Caco-2 (cell line): Measurements from ENCODE around the gene RFC1. TPM values are rescaled to one million over a fixed set of nuclear protein-coding genes. Genes with fewer than 3 reads are reported as not detected.
"Not testable (repeated sequence)": the region's sequence is repeated elsewhere in the genome, so short reads cannot be mapped to it uniquely, and the experiment has no call there.

Source experiments
- Bru-seq: library from RNA; stranded (reverse); fragments of 400-500 nt; gene quantifications from one replicate; lab custom pipeline; 2021; lab: Mats Ljungman, UMichigan
- BruChase-seq, 2 experiments: library from RNA; stranded (reverse); fragments of 400-500 nt; gene quantifications; one replicate each; lab custom pipeline; 2021; lab: Mats Ljungman, UMichigan
- BruUV-seq: library from RNA; stranded (reverse); fragments of 400-500 nt; replicated peaks from 2 replicates; lab custom pipeline; 2021; lab: Mats Ljungman, UMichigan
- CTCF ChIA-PET: fragments of 300-600 bp; sonication (Branson Sonifier 250); formaldehyde crosslinking; loops from one replicate; lab custom pipeline; 2022; ENCODE audit warnings: antibody characterized with exemption; lab: Charles Lee
- POLR2A ChIA-PET: fragments of 300-600 bp; sonication (Branson Sonifier 250); formaldehyde crosslinking; loops from one replicate; lab custom pipeline; 2022; ENCODE audit warnings: antibody characterized with exemption; lab: Charles Lee
- DNase-seq, 2 experiments: peaks; one replicate each; pipeline versions ENCODE4 v3.0.0 to v3.0.0-alpha.2; 2020 to 2022
- H3K27me3 ChIP-seq: replicated peaks from 2 replicates; pipeline ENCODE4 v1.6.0; 2011; ENCODE audit warnings: low read length; ENCODE audit not compliant: control insufficient read depth, insufficient read depth
- H3K36me3 ChIP-seq: 2 replicates; pipeline ENCODE4 v1.5.1; 2011; ENCODE audit warnings: low read length; ENCODE audit not compliant: control insufficient read depth, insufficient read depth
- H3K4me1 ChIP-seq: fragments of 250-450 bp; sonication (Bioruptor Pico); 2 replicates; pipeline ENCODE4 v1.5.1; 2020; ENCODE audit warnings: mild to moderate bottlenecking
- H3K4me3 ChIP-seq: 2 replicates; pipeline ENCODE4 v1.5.1; 2011; ENCODE audit warnings: low read depth, mild to moderate bottlenecking, control low read depth, low read length
- H3K9me3 ChIP-seq: fragments of 250-450 bp; sonication (Bioruptor Pico); 2 replicates; pipeline ENCODE4 v1.5.1; 2020; ENCODE audit warnings: mild to moderate bottlenecking, moderate library complexity
- H3K27ac Mint-ChIP-seq: one replicate; pipeline ENCODE4 v1.8.0; 2022; ENCODE audit warnings: mixed read lengths; ENCODE audit not compliant: unreplicated experiment
- H3K27me3 Mint-ChIP-seq: one replicate; pipeline ENCODE4 v1.8.0; 2022; ENCODE audit warnings: mixed read lengths; ENCODE audit not compliant: insufficient read depth, unreplicated experiment
- H3K36me3 Mint-ChIP-seq: one replicate; pipeline ENCODE4 v1.8.0; 2022; ENCODE audit warnings: mild to moderate bottlenecking, mixed read lengths; ENCODE audit not compliant: insufficient read depth, unreplicated experiment
- H3K4me1 Mint-ChIP-seq: one replicate; pipeline ENCODE4 v1.8.0; 2022; ENCODE audit warnings: low read depth, mixed read lengths; ENCODE audit not compliant: unreplicated experiment
- H3K4me3 Mint-ChIP-seq: one replicate; pipeline ENCODE4 v1.8.0; 2022; ENCODE audit warnings: mild to moderate bottlenecking, moderate library complexity, mixed read lengths; ENCODE audit not compliant: unreplicated experiment
- H3K9me3 Mint-ChIP-seq: one replicate; pipeline ENCODE4 v1.8.0; 2022; ENCODE audit warnings: mixed read lengths; ENCODE audit not compliant: unreplicated experiment
- intact Hi-C: fragments of 100-400 bp; cut with micrococcal nuclease; formaldehyde crosslinking; loops from one replicate; pipeline ENCODE4 v1.10.0; 2022; ENCODE audit not compliant: unreplicated experiment
- long read RNA-seq: library from polyadenylated mRNA; stranded (forward); transcript quantifications from one replicate; pipeline ENCODE4 v2.0.0, GENCODE V29; 2022
- total RNA-seq: library from RNA; stranded (reverse); gene quantifications from 2 replicates; pipeline ENCODE4 v1.2.3, GENCODE V29; 2022
- TF ChIP-seq, protein P1 (sequence below), 2 experiments: fragments of 200-600 bp in 1 of 2; IDR thresholded peaks; 1 replicate in 1 of 2; 2 replicates in 1 of 2; pipeline versions ENCODE4 v1.5.1 to v1.8.0; 2011 to 2022; ENCODE audit warnings: antibody characterized with exemption in 1 of 2, control low read depth in 1 of 2, inconsistent platforms in 1 of 2, low read depth in 1 of 2, low read length in 1 of 2, mild to moderate bottlenecking in 1 of 2, moderate library complexity in 1 of 2; ENCODE audit not compliant: insufficient read depth in 1 of 2, severe bottlenecking in 1 of 2, unreplicated experiment in 1 of 2

RFC1 gene, protein sequence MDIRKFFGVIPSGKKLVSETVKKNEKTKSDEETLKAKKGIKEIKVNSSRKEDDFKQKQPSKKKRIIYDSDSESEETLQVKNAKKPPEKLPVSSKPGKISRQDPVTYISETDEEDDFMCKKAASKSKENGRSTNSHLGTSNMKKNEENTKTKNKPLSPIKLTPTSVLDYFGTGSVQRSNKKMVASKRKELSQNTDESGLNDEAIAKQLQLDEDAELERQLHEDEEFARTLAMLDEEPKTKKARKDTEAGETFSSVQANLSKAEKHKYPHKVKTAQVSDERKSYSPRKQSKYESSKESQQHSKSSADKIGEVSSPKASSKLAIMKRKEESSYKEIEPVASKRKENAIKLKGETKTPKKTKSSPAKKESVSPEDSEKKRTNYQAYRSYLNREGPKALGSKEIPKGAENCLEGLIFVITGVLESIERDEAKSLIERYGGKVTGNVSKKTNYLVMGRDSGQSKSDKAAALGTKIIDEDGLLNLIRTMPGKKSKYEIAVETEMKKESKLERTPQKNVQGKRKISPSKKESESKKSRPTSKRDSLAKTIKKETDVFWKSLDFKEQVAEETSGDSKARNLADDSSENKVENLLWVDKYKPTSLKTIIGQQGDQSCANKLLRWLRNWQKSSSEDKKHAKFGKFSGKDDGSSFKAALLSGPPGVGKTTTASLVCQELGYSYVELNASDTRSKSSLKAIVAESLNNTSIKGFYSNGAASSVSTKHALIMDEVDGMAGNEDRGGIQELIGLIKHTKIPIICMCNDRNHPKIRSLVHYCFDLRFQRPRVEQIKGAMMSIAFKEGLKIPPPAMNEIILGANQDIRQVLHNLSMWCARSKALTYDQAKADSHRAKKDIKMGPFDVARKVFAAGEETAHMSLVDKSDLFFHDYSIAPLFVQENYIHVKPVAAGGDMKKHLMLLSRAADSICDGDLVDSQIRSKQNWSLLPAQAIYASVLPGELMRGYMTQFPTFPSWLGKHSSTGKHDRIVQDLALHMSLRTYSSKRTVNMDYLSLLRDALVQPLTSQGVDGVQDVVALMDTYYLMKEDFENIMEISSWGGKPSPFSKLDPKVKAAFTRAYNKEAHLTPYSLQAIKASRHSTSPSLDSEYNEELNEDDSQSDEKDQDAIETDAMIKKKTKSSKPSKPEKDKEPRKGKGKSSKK
- 58.8 and 63.4 TPM in 2 replicates for total RNA-seq
- percentile 89 among the genes with signal in this experiment for Bru-seq, nascent RNA
- BruChase-seq, experiment 1, labeled RNA remaining after a 2-hour chase = percentile 87 among the genes with signal in this experiment
- percentile 86 among the genes with signal in this experiment for BruChase-seq, experiment 2, labeled RNA remaining after a 6-hour chase
- long read RNA-seq, full-length matches to known transcripts = 35 of 55 reads
- long read RNA-seq, partial matches to known transcripts = 8 of 55 reads
- long read RNA-seq, other reads (novel, unspliced or antisense) = 12 of 55 reads

DNA sequence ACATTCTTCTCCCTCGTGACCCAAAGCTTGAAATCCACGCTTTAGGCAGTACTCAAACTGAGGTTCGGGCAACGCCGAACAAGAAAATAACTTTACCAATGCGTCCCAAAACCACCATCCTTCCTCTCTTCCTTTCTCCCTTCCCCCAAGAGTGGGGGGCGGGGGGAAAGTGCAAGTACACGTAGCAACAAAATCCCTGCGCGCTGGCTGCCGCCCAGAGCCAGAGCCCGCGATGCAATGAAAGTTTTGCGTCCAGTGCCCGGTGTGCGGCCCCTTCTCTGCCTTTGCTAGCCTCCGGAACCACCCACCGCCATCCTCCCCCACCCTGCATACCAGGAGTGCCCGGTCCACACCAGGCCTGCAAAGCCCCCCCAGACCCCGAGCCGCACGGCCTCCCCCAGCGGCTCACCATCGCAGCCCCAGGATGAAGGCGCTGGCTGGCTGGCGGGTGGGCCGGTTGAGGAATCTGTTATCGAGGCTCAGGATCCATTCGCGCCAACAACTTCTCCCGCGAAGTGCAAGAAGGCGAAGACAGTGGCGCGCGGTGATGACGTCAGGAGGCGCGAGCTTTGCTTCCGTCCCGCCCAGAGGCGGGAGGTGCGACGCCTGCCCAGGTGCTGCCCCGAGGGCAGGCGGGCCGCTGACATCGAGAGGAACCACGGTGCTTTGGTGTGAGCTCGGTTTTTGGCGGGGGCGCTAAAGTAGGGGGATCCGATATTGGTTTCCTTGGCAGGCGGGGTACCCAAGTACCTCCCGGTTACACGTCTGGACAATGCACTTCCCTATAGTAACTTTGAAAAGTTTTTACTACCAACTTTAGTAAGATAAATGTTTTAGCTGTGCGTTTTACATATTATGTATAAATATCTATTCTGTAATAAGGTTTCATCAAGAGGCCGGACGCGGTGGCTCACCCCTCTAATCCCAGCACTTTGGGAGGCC, at the start of gene RFC1:
Gene RFC1, minus strand, starts transcription at position 533 of the 942 bp plus-strand sequence. Its CDS starts 121 bp downstream, at position 412.
- POLR2A ChIA-PET = interaction anchor here (0.6 to 1.8 kb wide), 10 partner anchors 18 to 690 kb away, joined by 3 to 15 read pairs (median 4); partner anchors contain the start of genes KLB, LIAS, RPL9 and UGDH
- BruUV-seq = no TSS peak

DNA sequence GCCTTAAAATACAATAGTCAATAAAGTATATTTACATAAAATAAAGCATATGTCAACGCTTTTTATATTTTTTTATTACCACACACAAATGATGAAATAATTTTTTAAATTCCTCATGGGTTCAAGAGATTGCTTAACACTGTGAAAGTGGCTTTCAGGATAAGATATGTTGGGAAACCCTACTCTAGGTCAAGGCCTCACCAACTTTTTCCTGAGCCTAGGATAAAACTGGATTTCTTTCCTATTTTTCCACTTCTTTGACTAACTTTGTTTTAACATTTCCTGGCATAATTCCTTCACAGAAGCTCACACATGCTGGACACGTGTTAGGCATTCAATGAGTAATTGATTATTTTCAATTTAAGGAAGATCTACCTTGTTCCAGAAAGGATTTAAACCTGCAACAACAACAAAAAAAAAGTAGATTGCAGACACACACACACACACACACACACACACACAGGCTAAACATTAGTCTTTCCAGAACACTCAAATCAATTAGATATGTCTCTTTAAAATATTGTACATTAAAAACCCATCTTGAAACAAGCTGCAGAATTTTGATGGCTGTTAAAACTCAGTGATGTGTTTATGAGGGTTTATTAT, 49.6 kb upstream of the RFC1 start:
- Histone ChIP-seq H3K36me3 (no peaks in the 10 kb centered on the region), H3K4me3 (no peak overlapping the region), H3K4me1 (peaks cover 36% of the 10 kb centered on the region), H3K9me3 (no peaks in the 10 kb centered on the region), H3K27me3 (no peaks in the 10 kb centered on the region)
- TF ChIP-seq, protein P1, sequence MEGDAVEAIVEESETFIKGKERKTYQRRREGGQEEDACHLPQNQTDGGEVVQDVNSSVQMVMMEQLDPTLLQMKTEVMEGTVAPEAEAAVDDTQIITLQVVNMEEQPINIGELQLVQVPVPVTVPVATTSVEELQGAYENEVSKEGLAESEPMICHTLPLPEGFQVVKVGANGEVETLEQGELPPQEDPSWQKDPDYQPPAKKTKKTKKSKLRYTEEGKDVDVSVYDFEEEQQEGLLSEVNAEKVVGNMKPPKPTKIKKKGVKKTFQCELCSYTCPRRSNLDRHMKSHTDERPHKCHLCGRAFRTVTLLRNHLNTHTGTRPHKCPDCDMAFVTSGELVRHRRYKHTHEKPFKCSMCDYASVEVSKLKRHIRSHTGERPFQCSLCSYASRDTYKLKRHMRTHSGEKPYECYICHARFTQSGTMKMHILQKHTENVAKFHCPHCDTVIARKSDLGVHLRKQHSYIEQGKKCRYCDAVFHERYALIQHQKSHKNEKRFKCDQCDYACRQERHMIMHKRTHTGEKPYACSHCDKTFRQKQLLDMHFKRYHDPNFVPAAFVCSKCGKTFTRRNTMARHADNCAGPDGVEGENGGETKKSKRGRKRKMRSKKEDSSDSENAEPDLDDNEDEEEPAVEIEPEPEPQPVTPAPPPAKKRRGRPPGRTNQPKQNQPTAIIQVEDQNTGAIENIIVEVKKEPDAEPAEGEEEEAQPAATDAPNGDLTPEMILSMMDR (IDR thresholded peaks at IDR 0.05; ENCODE audit: insufficient read depth in 1 of 2, low read depth in 1 of 2, low read length in 1 of 2, severe bottlenecking in 1 of 2, unreplicated experiment in 1 of 2) = no peak
- no peaks in the 10 kb centered on the region for H3K4me1 Mint-ChIP-seq
- ChIA-PET POLR2A (no interaction called here), CTCF (no interaction called here)
- intact Hi-C loops = no loop called here
- BruUV-seq = no TSS peak
- no peaks in the 10 kb centered on the region for H3K9me3 Mint-ChIP-seq
- no peak overlapping the region for H3K27ac Mint-ChIP-seq
- H3K4me3 Mint-ChIP-seq = no peak overlapping the region
- H3K36me3 Mint-ChIP-seq = no peaks in the 10 kb centered on the region
- H3K27me3 Mint-ChIP-seq = no peaks in the 10 kb centered on the region
- DNase-seq = no peak

More for the DNA sequence above, at the start of gene RFC1:
- CTCF ChIA-PET = interaction anchor here (0.7 to 1.8 kb wide), 6 partner anchors 8 to 184 kb away, joined by 3 to 10 read pairs (median 4); partner anchors contain the start of genes KLB and WDR19
- Mint-ChIP-seq H3K36me3 (peaks cover 23% of the 10 kb centered on the region), H3K4me1 (peaks cover 13% of the 10 kb centered on the region), H3K4me3 (peak within 1 kb of the TSS; percentile 96), H3K9me3 (no peaks in the 10 kb centered on the region), H3K27me3 (no peaks in the 10 kb centered on the region), H3K27ac (peak within 1 kb of the TSS; percentile 98)
- TF ChIP-seq, protein P1 (IDR thresholded peaks at IDR 0.05; ENCODE audit: insufficient read depth in 1 of 2, low read depth in 1 of 2, low read length in 1 of 2, severe bottlenecking in 1 of 2, unreplicated experiment in 1 of 2) = no peak
- peaks cover 4% of the 10 kb centered on the region; the same call in 1 of the 2 replicates for H3K4me1 ChIP-seq
- DNase-seq = peak; percentile 95
- no peaks in the 10 kb centered on the region for H3K27me3 ChIP-seq
- intact Hi-C loops = loop anchor here (2.0 to 5.0 kb wide), 5 partner anchors 41 to 183 kb away; partner anchors contain the start of genes KLB and WDR19
- H3K36me3 ChIP-seq = no peaks in the 10 kb centered on the region
- H3K4me3 ChIP-seq = peak within 1 kb of the TSS; percentile 88
- peaks cover 4% of the 10 kb centered on the region for H3K9me3 ChIP-seq

DNA sequence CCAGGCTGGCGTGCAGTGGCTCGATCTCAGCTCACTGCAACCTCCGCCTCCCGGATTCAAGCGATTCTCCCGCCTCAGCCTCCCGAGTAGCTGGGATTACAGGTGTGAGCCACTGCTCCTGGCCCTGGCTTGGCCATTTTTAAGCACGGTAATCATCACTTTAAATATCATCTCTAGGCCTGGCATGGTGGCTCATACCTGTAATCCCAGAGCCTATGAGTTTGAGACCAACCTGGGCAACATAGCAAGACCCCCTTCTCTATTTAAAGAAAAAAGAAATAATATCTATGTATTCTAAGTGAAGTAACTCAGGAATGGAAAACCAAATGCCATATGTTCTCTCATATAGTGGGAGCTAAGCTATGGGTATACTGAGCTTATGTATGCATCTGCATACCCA, 45.4 kb upstream of the RFC1 start:
- H3K36me3 ChIP-seq, H3K4me3 ChIP-seq, H3K36me3 Mint-ChIP-seq, intact Hi-C loops, H3K4me1 Mint-ChIP-seq, BruUV-seq, H3K9me3 Mint-ChIP-seq, H3K27ac Mint-ChIP-seq, H3K27me3 Mint-ChIP-seq, H3K27me3 ChIP-seq, H3K9me3 ChIP-seq, DNase-seq, POLR2A ChIA-PET, CTCF ChIA-PET, H3K4me3 Mint-ChIP-seq: not testable (repeated sequence)
- peaks cover 22% of the 10 kb centered on the region for H3K4me1 ChIP-seq
